ENCODE measurements around the gene FHIT. TPM values are rescaled to one million over a fixed set of nuclear protein-coding genes. Genes with fewer than 3 reads are reported as not detected.

FHIT gene
- total RNA-seq, 2 donors from 2014 or later, result 6.8 to 12.3 TPM

- TF ChIP-seq CTCF (conservative IDR thresholded peaks at IDR 0.05), result no peak
- Mint-ChIP-seq H3K4me1 (no peaks in the 10 kb centered on the region), H3K27me3 (ENCODE audit: insufficient read depth) (no peaks in the 10 kb centered on the region), H3K36me3 (ENCODE audit: low read depth) (peaks cover 2% of the 10 kb centered on the region), H3K4me3 (no peak overlapping the region), H3K27ac (no peak overlapping the region), H3K9me3 (peaks cover 20% of the 10 kb centered on the region)
- no peaks in the 10 kb centered on the region for H3K4me1 ChIP-seq (ENCODE audit: control insufficient read depth, insufficient read depth, low read length)
- H3K36me3 ChIP-seq (ENCODE audit: control insufficient read depth, insufficient read depth, low read length), result no peaks in the 10 kb centered on the region
- WGBS, 2 experiments (ENCODE audit: insufficient coverage in 1 of 2, insufficient read length in 1 of 2), result 92 to 95% methylated on average over 6 of the region's 6 CpGs
- no peak overlapping the region for H3K4me3 ChIP-seq (ENCODE audit: low read length)
- H3K9ac ChIP-seq (ENCODE audit: extremely low read depth, low read length, poor library complexity, severe bottlenecking), result no peak overlapping the region
- DNase-seq, result no peak
- H3K27ac ChIP-seq (ENCODE audit: low read depth, low read length), result no peak overlapping the region
- no peaks in the 10 kb centered on the region for H3K27me3 ChIP-seq (ENCODE audit: control insufficient read depth, insufficient read depth, low read length, poor library complexity, severe bottlenecking)
- H3K9me3 ChIP-seq (ENCODE audit: control insufficient read depth, low read length), result peaks cover 4% of the 10 kb centered on the region
Observed at GRCh38 chr3:60826511-60826910, 424.7 kb downstream of the FHIT start.

- Mint-ChIP-seq H3K27me3 (ENCODE audit: insufficient read depth) (no peaks in the 10 kb centered on the region), H3K36me3 (ENCODE audit: low read depth) (no peaks in the 10 kb centered on the region), H3K27ac (no peak overlapping the region), H3K4me3 (no peak overlapping the region), H3K9me3 (peaks cover 16% of the 10 kb centered on the region), H3K4me1 (peaks cover 11% of the 10 kb centered on the region)
- Histone ChIP-seq H3K9ac (ENCODE audit: extremely low read depth, low read length, poor library complexity, severe bottlenecking) (no peak overlapping the region), H3K4me3 (ENCODE audit: low read length) (no peak overlapping the region), H3K27me3 (ENCODE audit: control insufficient read depth, insufficient read depth, low read length, poor library complexity, severe bottlenecking) (no peaks in the 10 kb centered on the region), H3K9me3 (ENCODE audit: control insufficient read depth, low read length) (no peaks in the 10 kb centered on the region), H3K27ac (ENCODE audit: low read depth, low read length) (no peak overlapping the region), H3K4me1 (ENCODE audit: control insufficient read depth, insufficient read depth, low read length) (no peaks in the 10 kb centered on the region), H3K36me3 (ENCODE audit: control insufficient read depth, insufficient read depth, low read length) (no peaks in the 10 kb centered on the region)
- no peak for DNase-seq
- WGBS, 2 experiments (ENCODE audit: insufficient coverage in 1 of 2, insufficient read length in 1 of 2), result 85 to 94% methylated on average over 2 of the region's 2 CpGs
- no peak for TF ChIP-seq CTCF (conservative IDR thresholded peaks at IDR 0.05)
Observed at GRCh38 chr3:60812502-60812901, 438.8 kb downstream of the FHIT start.

- no peak for TF ChIP-seq CTCF (conservative IDR thresholded peaks at IDR 0.05)
- Histone ChIP-seq H3K9ac (ENCODE audit: extremely low read depth, low read length, poor library complexity, severe bottlenecking) (no peak overlapping the region), H3K4me3 (ENCODE audit: low read length) (no peak overlapping the region), H3K27me3 (ENCODE audit: control insufficient read depth, insufficient read depth, low read length, poor library complexity, severe bottlenecking) (no peaks in the 10 kb centered on the region), H3K36me3 (ENCODE audit: control insufficient read depth, insufficient read depth, low read length) (no peaks in the 10 kb centered on the region), H3K27ac (ENCODE audit: low read depth, low read length) (no peak overlapping the region), H3K4me1 (ENCODE audit: control insufficient read depth, insufficient read depth, low read length) (no peaks in the 10 kb centered on the region), H3K9me3 (ENCODE audit: control insufficient read depth, low read length) (no peaks in the 10 kb centered on the region)
- WGBS, 2 experiments (ENCODE audit: insufficient coverage in 1 of 2, insufficient read length in 1 of 2), result 69 to 100% methylated on average over 2 to 4 of the region's 4 CpGs
- Mint-ChIP-seq H3K36me3 (ENCODE audit: low read depth) (no peaks in the 10 kb centered on the region), H3K4me1 (peaks cover 11% of the 10 kb centered on the region), H3K27me3 (ENCODE audit: insufficient read depth) (no peaks in the 10 kb centered on the region), H3K4me3 (no peak overlapping the region), H3K27ac (no peak overlapping the region), H3K9me3 (peaks cover 11% of the 10 kb centered on the region)
- DNase-seq, result no peak
Observed at GRCh38 chr3:60810881-60811280, 440.4 kb downstream of the FHIT start.
